ENCODE data around the gene TEX38. TPM values are rescaled to one million over a fixed set of nuclear protein-coding genes. Genes with fewer than 3 reads are reported as not detected.
A peak's percentile ranks its signal among the peaks of the same experiment; 100 is the strongest.

The TEX38 gene
- polyA plus RNA-seq, 2 of the 4 experiments (the other 2 are of a cell fraction) = not detected

DNA sequence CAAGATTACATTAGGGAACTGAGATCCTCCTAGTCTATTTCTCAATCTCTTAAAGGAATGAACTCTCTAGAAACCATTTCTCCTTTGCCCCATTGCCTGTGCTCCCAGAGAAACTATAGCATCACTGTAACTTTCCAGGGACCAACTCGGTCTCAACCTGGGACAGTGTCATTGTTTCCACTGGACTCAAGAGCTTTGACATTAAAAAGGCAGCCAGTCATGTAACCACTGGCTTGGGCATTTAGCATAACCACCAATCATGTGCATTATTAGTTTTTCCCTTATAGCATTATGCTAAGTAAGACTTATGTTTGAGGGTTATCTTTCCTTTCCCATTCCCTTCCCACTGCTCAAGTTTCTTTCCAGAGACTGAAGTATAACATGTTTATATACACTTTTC, 18.2 kb downstream of the TEX38 start:
- H3K9me3 ChIP-seq = no peaks in the 10 kb centered on the region
- ATAC-seq = no peak
- TF ChIP-seq ZNF302 (CRISPR knock-in tag; IDR thresholded peaks at IDR 0.05) (no peak), CHD4 (IDR thresholded peaks at IDR 0.05; ENCODE audit: borderline replicate concordance) (no peak), FOSL2 (IDR thresholded peaks at IDR 0.05) (no peak), FOSL2 (CRISPR knock-in tag; IDR thresholded peaks at IDR 0.05) (no peak), SMC3 (IDR thresholded peaks at IDR 0.05) (no peak), RNF2 (IDR thresholded peaks at IDR 0.05; ENCODE audit: borderline replicate concordance, low read depth) (no peak), ZSCAN20 (CRISPR knock-in tag; IDR thresholded peaks at IDR 0.05) (no peak), ZC3H11A (IDR thresholded peaks at IDR 0.05) (no peak), NPAS2 (CRISPR knock-in tag; IDR thresholded peaks at IDR 0.05; ENCODE audit: borderline replicate concordance) (no peak)
- TF ChIP-seq, protein P1, sequence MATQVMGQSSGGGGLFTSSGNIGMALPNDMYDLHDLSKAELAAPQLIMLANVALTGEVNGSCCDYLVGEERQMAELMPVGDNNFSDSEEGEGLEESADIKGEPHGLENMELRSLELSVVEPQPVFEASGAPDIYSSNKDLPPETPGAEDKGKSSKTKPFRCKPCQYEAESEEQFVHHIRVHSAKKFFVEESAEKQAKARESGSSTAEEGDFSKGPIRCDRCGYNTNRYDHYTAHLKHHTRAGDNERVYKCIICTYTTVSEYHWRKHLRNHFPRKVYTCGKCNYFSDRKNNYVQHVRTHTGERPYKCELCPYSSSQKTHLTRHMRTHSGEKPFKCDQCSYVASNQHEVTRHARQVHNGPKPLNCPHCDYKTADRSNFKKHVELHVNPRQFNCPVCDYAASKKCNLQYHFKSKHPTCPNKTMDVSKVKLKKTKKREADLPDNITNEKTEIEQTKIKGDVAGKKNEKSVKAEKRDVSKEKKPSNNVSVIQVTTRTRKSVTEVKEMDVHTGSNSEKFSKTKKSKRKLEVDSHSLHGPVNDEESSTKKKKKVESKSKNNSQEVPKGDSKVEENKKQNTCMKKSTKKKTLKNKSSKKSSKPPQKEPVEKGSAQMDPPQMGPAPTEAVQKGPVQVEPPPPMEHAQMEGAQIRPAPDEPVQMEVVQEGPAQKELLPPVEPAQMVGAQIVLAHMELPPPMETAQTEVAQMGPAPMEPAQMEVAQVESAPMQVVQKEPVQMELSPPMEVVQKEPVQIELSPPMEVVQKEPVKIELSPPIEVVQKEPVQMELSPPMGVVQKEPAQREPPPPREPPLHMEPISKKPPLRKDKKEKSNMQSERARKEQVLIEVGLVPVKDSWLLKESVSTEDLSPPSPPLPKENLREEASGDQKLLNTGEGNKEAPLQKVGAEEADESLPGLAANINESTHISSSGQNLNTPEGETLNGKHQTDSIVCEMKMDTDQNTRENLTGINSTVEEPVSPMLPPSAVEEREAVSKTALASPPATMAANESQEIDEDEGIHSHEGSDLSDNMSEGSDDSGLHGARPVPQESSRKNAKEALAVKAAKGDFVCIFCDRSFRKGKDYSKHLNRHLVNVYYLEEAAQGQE (IDR thresholded peaks at IDR 0.05) = no peak
- TF ChIP-seq, protein P2, sequence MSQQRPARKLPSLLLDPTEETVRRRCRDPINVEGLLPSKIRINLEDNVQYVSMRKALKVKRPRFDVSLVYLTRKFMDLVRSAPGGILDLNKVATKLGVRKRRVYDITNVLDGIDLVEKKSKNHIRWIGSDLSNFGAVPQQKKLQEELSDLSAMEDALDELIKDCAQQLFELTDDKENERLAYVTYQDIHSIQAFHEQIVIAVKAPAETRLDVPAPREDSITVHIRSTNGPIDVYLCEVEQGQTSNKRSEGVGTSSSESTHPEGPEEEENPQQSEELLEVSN (IDR thresholded peaks at IDR 0.05; ENCODE audit: borderline replicate concordance, low read depth) = no peak
- ChIA-PET POLR2A (no interaction called here), CTCF (no interaction called here)
- WGBS (ENCODE audit: missing lambda C conversion rate) = 87% methylated on average over 1 of the region's 1 CpG
- no peak overlapping the region for H3K4me2 ChIP-seq
- no peak for FAIRE-seq
- no peaks in the 10 kb centered on the region for H3K4me1 ChIP-seq
- no peak for DNase-seq (ENCODE audit: low read depth in 1 of 2, low spot score in 1 of 2)
- H3K4me3 ChIP-seq = no peak overlapping the region
- H3K27ac ChIP-seq = no peak overlapping the region

DNA sequence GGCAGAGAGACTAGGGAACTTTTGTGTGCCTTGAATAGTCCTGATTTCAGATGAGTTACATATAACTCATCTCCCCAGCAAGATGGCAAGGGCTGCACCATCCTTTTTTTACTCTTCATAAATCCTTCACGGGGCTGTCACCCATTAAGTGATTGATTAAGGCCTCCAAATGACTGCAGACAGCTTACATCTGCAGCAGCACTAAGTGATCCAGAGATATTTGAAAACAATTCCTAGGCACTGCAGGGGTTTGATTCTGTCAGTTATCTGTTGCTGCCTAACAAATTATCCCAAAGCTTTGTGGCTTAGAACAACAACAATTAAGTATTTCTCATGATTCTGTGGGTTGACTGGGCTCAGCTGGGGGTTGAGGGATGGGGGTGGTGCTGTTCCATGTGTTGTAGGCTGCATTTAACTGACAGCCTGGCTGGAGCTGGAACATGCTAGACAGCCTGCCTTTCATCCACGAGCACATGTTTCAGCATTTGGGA, 19.3 kb downstream of the TEX38 start:
- no peak overlapping the region for H3K4me3 ChIP-seq
- WGBS (ENCODE audit: missing lambda C conversion rate) = 96% methylated on average over 2 of the region's 2 CpGs
- H3K4me1 ChIP-seq = no peaks in the 10 kb centered on the region
- TF ChIP-seq BHLHE40 (IDR thresholded peaks at IDR 0.05; ENCODE audit: low read depth, low read length) (no peak), NPAS2 (CRISPR knock-in tag; IDR thresholded peaks at IDR 0.05; ENCODE audit: borderline replicate concordance) (no peak), KDM1A (IDR thresholded peaks at IDR 0.05; ENCODE audit: low read depth) (no peak)
- TF ChIP-seq, protein P3, sequence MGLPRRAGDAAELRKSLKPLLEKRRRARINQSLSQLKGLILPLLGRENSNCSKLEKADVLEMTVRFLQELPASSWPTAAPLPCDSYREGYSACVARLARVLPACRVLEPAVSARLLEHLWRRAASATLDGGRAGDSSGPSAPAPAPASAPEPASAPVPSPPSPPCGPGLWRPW (IDR thresholded peaks at IDR 0.05) = no peak
- FAIRE-seq (no peak), DNase-seq (ENCODE audit: low read depth in 1 of 2, low spot score in 1 of 2) (no peak), ATAC-seq (no peak)
- ChIA-PET POLR2A (no interaction called here), CTCF (no interaction called here)
- H3K9me3 ChIP-seq = no peaks in the 10 kb centered on the region
- H3K27ac ChIP-seq = no peak overlapping the region
- no peak overlapping the region for H3K4me2 ChIP-seq

DNA sequence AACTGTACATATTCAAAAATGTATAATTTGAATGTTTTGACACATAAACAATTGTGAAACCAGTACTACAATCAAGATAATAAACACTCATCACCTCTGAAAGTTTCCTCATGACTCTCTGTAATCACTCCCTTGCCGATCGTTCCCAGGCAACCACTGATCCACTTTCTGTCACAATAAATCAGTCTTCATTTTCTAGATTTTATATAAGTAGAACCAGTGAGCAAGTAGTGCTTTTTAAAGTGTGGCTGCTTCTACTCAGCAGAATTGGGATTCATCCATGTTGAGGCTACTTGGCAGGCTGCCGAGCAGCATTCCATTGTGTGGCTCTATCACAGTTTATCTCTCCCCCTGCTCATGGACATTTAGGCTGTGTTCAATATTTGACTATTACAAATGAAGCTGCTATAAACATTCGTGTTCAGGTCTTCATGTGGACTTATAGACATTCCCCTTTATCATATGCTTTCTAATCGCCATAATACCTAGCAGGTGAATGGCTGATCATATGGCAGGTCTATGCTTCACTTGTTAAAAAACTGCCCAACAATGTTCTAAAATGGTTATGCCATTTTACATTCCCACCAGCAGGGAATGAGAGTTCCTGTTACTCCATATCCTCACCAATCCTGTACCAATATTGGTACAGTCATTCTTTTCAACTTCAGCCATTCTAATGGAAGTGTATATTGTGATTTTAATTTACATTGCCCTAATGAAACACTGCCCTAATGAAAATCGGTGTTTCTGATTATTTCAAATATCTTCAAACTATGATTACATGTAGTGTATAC, 20.5 kb downstream of the TEX38 start:
- Histone ChIP-seq H3K9me3 (no peaks in the 10 kb centered on the region), H3K27ac (no peak overlapping the region), H3K4me1 (no peaks in the 10 kb centered on the region), H3K4me3 (no peak overlapping the region), H3K4me2 (no peak overlapping the region)
- ATAC-seq = peak in 1 of 2 experiments; percentile 56; a peak in 2 of 6 replicates
- ChIA-PET POLR2A (no interaction called here), CTCF (no interaction called here)
- 84% methylated on average over 6 of the region's 6 CpGs for WGBS (ENCODE audit: missing lambda C conversion rate)
- no peak for FAIRE-seq
- no peak for DNase-seq (ENCODE audit: low read depth in 1 of 2, low spot score in 1 of 2)
- TF ChIP-seq CBX2 (IDR thresholded peaks at IDR 0.05; ENCODE audit: borderline replicate concordance, low read depth) (no peak), RCOR1 (IDR thresholded peaks at IDR 0.05; ENCODE audit: low read depth, low read length) (no peak), JUN (IDR thresholded peaks at IDR 0.05) (no peak), HDAC2 (IDR thresholded peaks at IDR 0.05) (no peak), ZC3H11A (IDR thresholded peaks at IDR 0.05) (no peak), MYC (IDR thresholded peaks at IDR 0.05; ENCODE audit: borderline replicate concordance, low read length) (no peak), MAZ (IDR thresholded peaks at IDR 0.05; ENCODE audit: borderline replicate concordance, low read depth, low read length) (no peak), ESRRA (IDR thresholded peaks at IDR 0.05; ENCODE audit: borderline replicate concordance, low read length) (no peak), CHD2 (IDR thresholded peaks at IDR 0.05; ENCODE audit: low read length, partially characterized antibody) (no peak), TFCP2L1 (CRISPR knock-in tag; IDR thresholded peaks at IDR 0.05) (no peak), HOXA7 (CRISPR knock-in tag; IDR thresholded peaks at IDR 0.05) (no peak), NR3C1 (IDR thresholded peaks at IDR 0.05) (no peak)
- TF ChIP-seq, protein P4, sequence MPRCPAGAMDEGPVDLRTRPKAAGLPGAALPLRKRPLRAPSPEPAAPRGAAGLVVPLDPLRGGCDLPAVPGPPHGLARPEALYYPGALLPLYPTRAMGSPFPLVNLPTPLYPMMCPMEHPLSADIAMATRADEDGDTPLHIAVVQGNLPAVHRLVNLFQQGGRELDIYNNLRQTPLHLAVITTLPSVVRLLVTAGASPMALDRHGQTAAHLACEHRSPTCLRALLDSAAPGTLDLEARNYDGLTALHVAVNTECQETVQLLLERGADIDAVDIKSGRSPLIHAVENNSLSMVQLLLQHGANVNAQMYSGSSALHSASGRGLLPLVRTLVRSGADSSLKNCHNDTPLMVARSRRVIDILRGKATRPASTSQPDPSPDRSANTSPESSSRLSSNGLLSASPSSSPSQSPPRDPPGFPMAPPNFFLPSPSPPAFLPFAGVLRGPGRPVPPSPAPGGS (IDR thresholded peaks at IDR 0.05) = no peak
- TF ChIP-seq, protein P5, sequence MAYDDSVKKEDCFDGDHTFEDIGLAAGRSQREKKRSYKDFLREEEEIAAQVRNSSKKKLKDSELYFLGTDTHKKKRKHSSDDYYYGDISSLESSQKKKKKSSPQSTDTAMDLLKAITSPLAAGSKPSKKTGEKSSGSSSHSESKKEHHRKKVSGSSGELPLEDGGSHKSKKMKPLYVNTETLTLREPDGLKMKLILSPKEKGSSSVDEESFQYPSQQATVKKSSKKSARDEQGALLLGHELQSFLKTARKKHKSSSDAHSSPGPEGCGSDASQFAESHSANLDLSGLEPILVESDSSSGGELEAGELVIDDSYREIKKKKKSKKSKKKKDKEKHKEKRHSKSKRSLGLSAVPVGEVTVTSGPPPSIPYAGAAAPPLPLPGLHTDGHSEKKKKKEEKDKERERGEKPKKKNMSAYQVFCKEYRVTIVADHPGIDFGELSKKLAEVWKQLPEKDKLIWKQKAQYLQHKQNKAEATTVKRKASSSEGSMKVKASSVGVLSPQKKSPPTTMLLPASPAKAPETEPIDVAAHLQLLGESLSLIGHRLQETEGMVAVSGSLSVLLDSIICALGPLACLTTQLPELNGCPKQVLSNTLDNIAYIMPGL (CRISPR knock-in tag; IDR thresholded peaks at IDR 0.05; ENCODE audit: borderline replicate concordance) = no peak

All from A549 (cell line).